HG03045 (cell line): ENCODE measurements around the gene TAF3.

Experiments
- ATAC-seq: cut with Tn5 transposase; IDR thresholded peaks from one replicate; pipeline ENCODE4 v1.9.1; 2021; ENCODE audit warnings: mild to moderate bottlenecking, moderate library complexity; ENCODE audit not compliant: unreplicated experiment

Gene TAF3

DNA sequence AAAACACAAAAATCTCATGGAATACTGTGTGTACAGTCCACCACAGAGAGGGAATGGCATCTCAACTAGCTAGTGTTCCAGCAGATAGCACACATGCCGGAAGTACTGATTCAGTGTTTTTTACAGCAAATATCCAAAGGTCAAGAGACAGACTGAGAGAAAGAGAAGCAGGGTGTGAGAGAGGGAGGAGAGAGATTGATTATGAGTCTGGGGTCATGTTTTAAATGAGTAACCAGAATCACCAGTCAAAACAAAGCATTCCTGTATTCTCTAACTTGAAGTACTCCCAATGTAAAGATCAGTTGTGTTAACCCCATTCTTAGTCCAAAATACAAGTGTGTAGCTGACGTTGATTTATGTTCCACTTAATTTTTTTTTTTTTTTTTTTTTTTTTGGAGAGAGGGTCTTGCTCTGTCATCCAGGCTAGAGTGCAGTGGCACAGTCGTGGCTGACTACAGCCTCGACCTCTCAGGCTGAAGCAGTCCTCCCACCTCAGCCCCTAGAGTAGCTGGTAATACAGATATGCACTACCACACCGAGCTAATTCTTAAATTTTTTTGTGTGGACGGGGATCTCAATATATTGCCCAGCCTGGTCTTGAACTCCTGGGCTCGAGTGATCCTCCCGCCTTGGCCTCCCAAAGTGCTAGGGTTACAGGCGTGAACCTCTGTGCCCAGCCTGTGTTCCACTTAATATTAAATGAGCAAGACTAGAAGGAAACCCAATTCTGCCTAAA is 114.2 kb downstream of the TAF3 start:
- ATAC-seq, result no peak

DNA sequence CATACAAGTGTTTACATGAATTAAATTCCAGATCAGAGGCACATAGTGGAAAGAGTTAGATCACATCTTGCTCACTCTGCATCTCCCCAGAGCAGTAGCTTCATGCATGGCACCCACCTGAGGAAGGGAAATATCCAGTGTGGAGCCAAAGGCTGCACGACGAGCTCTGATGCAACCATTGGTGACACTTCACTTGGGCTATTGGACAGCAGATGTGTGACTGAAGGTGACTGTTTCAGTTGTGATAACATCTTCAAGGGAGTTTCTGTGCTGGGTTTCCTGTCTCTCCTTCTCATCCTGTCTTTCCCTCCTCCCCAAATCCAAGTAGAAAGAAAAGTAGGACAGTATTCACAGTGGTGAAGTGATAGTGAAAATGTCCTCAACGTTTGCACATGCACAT is 115.0 kb downstream of the TAF3 start:
- ATAC-seq, result no peak

DNA sequence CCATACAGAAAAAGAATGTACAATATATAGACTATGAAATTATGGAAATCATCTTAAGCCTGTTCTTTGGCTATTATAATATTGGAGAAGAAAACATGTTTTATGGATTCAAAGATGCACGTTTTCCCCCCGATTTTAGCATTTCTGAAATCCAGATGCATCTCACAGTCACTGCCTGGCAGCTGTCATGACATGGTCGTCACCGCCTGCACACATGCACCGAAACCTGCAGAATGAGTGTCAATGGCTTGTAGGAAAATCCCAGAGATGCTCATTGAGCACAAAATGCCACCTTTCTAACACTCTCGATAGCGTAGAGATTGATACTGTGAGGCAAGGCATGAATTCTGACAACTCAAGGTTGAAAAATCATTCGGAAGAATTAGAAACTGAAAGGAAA is 115.5 kb downstream of the TAF3 start:
- no peak for ATAC-seq

DNA sequence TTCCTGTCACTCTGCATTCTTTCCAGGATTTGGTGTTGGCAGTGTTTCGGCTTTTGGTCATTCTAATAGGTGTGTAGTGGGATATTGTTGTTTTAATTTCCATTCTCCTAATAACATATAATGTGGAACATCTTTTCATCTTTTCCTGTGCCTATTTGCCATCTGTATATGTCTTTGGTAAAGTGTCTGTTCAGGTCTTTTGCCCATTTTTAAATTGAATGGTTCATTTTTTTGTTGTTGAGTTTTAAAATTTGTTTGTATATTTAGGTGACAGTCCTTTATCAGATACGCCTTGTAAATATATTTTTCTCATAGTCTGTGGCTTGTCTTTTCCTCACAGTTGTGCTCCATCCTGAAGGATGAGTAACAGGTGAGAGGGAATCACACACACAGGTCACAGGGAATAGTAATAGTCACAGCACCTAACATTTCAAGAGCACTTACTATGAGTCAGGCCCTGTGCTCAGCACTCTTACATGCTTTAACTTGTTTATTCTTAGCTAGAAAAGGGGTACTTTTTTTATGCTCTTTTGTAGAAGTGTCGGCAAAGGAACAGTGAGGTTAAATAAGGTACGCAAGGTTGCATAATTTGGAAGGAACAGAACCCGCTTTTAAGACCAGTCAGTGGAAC is 119.1 kb downstream of the TAF3 start:
- no peak for ATAC-seq

DNA sequence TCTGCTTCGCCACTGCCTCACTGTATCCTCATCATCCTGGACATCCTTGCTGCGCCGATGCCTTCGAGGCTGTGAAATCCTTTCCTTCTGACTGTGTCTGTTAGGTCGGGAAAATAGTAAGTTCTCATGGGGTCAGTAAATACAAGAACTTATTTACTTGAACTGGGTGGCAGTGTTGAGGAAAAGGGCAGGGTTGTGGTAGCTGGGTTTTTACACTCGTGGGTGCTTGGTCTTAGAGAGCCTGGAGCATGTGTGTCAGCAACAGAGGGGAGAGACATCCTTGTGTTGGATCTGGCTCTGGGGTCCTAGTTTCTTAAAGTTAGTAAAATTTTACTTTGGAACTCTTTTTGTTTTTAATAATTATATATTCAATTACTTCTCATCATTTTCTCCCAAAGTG is 123.3 kb downstream of the TAF3 start:
- ATAC-seq, result no peak

DNA sequence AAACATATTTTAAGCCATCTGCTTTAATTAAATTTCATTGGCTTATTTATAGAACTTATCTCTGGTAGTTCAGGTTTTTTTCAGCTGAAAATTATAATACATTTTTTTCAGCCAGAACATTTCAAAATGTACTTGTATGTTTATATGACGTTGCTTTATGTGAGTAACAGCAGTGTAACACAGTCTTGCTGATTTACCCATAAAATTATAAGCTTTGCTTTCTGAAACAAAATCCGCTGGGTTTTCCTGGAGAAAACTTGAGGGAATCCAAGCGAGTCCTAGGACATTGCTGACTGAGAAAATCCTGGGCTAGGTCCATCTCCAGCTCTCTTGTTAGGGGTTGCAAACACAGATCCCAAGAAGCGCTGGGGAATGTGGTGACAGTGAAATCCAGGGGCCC is 124.0 kb downstream of the TAF3 start:
- ATAC-seq, result no peak

DNA sequence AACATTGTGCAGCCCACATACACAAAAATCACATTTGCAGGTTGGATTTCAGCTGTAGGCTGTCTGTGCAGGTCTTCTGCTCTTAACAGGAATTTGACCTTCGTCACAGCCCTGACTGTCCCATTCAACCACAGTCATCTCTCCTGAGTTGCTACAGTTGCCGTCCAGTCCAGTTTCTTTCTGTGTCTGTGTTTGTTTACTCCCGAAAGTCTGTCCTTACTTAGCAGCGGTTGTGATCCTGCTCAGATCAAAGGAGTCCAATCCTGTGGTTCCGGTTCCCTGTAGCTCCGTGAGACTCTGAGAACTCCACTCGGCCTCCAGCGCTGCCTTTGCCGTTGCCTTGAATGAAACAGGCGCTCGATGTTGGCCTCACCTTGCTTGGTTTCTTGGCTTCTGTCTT is 124.6 kb downstream of the TAF3 start:
- no peak for ATAC-seq

DNA sequence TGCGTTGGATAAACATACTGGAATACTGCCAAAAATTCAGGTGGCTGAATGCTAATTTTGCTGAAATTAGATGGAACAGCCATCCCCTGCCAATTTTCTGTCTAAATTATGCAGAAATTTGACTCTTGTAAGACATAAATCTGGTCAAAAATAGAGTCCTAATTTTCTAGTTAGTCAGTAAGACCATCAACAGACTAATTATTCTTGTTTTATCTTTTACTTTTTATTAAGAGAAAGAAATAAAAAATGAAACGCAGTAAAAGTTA is 125.8 kb downstream of the TAF3 start:
- no peak for ATAC-seq

DNA sequence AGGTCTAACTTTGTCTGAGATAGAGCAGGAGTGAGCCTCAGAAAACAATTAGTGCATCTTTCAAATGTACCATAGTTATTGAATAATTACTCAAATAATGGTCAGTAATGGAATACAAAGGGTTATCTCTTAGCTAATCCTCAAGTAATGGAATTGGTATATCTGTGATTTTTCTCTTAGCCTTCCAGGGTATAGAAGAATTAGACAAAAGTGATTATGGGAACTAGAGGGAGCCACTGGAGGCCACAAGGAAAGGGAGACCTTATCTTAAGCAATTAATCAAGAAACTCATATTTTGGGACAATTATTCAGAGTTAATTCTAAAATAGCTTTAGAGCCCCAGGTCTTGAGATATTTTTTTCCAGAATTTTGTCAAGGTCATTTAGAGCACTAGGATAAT is 126.2 kb downstream of the TAF3 start:
- ATAC-seq, result no peak

DNA sequence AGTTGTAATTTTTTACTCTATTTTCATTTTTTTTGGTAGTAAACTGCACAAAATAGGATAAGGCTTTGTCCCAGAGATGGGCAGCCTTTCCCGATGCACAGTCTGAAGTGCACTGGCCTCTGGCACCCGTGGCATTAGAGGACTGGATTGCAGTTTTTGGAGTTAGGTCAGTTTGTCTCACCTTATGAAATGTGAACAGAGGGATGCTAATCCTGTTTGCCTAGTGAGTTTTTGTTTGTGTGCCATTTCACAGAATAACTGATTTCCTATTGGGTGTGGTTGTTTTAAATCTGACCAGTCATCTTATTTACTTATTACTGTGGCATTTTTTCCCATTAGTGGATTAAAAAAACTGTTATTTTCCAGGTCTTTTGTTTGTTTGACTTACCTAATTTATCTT is 126.7 kb downstream of the TAF3 start:
- ATAC-seq, result no peak

DNA sequence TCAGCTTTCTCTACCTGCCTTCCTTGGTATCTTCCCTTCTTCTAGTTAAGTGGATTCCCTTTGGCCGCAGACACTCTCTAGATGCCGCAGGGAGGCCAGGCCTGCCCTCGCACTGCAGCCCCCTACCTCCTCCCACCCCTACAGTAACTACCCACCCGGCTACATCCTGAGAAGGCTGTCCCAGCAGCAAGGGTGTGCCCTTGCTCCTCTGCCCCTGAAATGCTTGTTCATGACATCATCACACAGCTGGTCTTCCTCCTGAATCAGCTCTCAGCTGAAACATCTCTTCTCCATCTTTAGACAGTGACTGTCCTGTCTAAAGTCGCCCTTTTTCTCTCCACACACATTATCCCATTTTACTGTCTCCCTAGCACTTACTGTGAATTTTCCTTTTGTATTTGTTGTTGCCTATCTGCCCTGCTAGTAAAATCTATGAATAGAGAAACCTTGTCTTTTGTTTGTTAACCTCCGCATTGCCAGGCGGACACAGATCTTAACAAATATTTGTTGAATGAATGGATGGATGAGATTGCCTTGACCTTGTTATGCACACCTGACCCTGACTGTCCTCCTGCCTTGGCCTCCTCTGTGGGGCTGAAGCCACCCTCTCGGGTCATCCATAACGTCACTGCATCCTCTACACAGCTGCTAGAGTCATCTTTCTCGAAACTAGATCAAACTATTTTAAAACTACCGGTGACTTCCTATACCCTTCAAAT is 127.3 kb downstream of the TAF3 start:
- ATAC-seq, result no peak

DNA sequence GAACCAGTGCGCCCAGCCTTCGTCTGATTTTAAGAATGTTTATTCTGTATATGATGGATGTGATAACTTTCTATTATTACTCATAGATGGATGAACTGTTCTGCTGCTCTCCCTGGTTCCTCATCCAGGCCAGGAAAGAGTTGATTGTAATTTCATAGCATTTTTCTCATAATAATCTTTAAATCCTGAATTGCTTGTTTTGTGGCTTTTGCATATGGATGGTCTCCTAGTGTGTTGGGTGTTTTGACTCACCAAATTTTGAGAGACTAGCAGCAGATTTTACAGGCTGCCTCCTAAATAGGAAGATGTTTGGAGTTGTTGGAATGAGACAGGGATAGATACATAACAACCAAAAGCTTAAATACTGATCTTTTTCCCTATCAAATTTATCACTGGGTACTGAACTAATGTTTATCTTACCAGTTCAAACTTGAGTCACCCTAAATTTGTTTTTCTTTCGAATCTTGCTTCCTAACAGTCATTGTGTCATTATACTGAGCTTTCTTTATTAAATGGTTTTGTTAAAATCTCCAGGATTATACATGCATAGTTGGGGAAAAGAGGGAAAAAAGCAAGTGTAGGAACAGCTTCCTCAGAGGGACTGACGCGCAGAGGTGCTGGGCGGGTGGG is 130.2 kb downstream of the TAF3 start:
- ATAC-seq, result no peak

DNA sequence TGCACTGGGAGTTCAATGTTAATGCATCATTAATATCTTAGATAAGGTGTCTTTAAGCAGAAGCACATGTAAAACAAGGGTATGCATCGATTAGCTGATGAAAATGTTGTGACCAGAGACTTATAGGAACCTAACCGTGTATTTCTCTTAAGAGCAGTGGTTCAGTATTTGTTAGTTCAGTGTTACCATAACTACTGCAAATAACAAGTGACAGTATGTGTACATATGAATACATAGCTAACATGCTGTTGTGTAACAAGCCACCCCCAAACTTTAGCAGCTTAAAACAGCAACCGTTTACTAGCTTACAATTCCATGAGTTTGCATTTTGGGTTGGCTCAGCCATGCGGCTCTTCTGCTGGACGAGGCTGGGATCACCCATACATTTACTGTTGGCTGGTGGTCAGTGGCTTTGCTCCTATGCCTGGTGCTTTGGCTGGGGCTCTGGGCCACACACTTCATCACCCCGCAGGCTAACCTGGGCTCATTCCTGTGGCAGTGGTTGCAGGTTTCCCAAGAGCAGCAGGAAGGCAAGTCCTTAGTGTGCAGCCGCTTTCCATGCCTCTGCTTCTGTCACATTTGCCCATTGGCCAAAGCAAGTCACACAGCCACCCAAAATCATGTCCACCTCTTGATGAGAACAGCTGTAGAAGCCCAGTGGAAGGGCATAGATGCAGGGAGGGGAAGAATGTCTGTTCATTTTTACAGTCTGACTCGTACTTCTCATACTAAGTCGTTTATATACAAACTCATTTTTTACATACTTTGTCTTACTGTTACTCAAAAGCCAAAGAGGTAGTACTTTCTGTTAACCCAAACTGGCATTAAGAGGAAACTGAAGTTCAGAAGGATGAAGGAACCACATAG is 132.9 kb downstream of the TAF3 start:
- ATAC-seq, result no peak

DNA sequence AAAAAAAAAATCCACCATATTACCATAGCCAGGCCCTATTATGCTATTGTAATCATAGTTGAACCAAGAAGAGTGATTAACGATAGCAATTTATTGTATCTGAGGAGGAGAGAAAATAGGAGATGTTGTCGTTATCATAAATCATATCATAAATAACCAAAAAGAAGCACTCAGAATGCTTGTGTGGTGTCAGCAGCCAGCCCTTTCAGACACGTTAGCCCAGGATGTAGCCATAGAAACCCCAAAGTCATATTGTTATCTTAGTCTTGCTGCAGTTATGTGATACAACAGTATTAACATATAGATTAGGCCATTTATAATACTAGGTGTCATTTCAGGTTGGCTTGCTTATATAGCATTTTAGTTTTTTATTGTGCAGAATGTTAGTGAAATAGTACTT is 134.0 kb downstream of the TAF3 start:
- no peak for ATAC-seq

DNA sequence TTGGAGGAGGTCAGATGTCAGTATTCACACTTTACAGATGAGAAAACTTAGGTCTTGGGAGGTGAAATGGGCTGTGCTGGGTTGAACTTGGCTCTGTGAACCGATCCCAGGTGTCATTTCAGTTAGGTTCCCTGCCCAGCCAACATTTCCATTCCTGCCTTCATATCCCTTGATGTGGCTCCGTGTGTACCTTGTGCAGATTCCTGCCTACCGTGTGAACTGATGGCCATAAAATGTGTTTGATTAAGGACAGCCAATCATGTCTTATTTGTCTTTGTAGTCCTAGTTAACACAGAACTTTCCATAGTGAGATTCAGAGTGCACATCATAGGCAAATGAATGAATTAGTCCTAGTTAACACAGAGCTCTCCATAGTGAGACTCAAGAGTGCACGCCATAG is 135.1 kb downstream of the TAF3 start:
- ATAC-seq, result no peak

DNA sequence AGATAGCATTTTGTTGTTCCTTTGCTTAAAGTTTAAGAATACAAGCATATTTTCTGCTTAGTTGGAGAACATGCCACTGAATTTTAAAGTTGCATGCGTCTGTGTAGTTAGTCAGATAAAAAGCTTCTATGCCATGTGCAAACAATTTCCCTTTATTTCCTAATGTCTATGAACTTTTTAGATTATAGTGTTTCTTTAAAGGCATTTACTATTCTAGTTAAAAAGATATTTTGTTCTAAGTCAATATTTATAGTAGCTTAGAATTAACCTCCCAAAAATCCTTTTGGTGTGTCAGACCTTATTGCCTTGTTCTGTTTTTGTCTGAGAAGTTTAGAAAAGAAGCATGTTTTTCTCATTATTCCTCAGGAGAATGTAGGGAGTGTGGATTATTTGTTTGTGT is 137.1 kb downstream of the TAF3 start:
- no peak for ATAC-seq

DNA sequence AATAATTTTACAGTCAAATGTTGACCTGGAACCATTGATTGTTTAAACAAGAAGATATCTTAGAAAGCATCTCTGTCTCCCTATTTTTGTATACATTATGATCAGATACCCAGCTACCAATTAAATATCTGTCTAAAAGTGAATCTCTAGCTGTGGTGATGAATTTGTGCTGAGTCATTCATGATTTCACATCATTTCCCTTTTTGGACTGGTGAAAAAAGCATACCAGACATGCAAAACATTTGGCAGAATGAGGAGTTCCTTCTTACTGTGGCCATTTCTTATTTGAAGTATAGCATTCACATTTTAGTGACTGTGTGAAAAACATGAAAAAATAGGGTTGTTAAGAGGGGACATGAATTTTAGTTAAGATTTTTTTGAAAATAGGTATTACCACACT is 138.2 kb downstream of the TAF3 start:
- ATAC-seq, result peak; percentile 77

DNA sequence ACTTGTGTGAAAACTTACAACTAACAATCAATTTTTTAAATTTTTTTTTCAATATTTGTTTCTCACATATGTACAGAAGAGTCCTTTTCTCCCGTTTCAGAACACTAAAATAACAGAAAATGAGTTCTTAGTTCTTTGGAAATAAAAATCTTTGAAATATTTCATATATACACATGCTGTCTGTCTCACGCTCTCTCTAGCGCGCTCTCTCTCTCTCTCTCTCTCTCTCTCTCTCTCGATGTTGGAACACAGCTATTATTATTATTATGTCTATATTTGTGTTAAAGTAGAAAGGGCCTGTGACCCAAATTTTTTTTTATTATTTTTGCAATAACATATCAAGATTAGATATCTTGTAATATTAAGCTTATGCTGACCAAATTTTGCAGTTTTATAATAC is 139.3 kb downstream of the TAF3 start:
- no peak for ATAC-seq

DNA sequence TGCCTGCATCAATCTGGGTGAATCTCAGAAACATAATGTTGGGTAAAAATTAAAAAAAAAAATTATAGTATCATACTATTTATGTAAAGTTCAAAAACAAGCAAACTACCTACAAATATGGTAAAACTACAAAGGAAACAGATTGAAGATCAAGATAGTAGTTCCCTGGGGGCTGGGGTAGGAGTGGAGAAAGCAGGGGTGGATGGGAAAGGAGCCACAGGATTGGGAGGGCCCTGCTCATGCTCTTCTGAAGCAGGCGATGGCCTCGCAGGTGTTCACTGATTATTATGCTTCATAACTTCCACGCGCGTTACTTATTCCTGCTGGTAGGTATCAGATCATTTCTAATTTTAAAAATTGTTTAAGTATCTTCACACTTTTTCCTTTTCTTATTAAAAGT is 140.1 kb downstream of the TAF3 start:
- no peak for ATAC-seq

DNA sequence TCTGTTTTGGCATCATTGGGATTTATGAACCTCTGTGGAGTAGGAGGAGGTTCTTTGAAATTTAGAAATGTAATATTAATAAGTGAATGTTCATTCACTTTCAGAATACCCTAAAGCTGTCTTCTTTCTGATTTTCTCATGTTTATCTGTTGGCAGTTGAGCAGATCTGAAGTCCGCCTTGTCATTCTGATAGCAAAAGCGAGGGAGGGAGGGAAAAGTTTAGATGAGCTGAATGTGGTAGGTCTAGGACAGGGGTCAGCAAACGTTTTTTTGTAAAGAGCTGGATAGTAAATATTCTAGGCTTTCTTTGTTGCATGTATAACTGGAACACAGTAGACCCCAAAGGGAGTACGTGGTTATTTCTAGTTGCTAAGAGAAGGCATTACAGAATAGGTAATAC is 141.8 kb downstream of the TAF3 start:
- no peak for ATAC-seq

DNA sequence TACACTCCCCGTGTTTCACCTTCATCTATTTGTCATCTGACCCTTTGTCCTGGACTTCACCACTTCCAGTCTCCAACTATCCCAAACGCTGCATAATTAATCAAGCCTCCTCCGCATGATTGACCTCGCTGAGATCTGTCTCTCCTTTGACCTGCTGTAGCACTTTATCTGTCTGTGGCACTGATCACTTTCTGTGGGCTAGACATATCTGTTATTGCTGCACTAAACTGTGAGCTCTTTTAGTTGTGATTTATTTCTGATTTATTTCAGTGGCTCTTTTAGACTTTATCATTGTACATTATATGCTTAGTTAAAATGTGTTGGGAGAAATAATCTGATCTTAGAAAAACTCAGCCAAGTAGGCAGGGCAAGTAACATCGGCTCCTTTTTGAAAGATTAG is 144.3 kb downstream of the TAF3 start:
- no peak for ATAC-seq
